ENCODE results near the gene CCK. TPM values are rescaled to one million over a fixed set of nuclear protein-coding genes. Genes with fewer than 3 reads are reported as not detected.

CCK gene
- total RNA-seq, 2 donors from 2014 or later: not detected

Other genes starting within 250 kb of the CCK start
- 10 to 100 TPM; 17.4 to 23.8 TPM for gene TRAK1, start 174.8 kb downstream of the CCK start, total RNA-seq
- not detected for gene LYZL4, start 144.4 kb upstream of the CCK start, total RNA-seq
- 10 to 100 TPM in 1 of 2 donors, 1 to 10 TPM in 1; 1.9 to 12.1 TPM for gene VIPR1, start 236.5 kb upstream of the CCK start, total RNA-seq

Measured in activated T-helper 17 cell treated with anti-CD3 and anti-CD28 coated beads, Interleukin-2, amount 50 U/mL, for 72 hours (primary cell).